ENCODE results near the gene HMGCS1.

The HMGCS1 gene

DNA sequence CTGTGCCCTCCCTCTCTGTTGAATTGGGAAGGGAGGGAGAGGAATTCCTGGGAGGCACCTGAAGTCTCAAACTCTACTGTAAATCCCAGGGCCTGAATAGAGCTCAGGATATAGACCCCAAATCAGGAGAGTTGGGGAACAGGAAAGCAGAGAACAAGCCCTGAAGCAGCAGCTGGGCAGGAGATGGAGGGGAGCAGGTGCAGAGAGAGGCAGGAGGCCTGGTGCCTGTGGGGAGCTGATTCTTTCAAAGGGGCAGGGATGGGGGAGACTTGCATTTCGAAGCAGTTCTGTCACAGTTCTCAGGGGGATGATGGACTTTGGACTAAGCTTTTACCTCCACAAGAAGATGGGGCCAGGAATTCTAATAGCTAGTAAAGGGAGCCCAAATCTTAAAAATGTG lies 71.0 kb downstream of the HMGCS1 start:
- H3K27ac ChIP-seq, result no peak overlapping the region
- H3K4me1 ChIP-seq, result no peaks in the 10 kb centered on the region
- H3K27me3 ChIP-seq, result no peaks in the 10 kb centered on the region
- intact Hi-C loops (cut with DNase I; ENCODE audit: low total_unique reads), result no loop called here
- H3K9me3 ChIP-seq, result no peaks in the 10 kb centered on the region
- TF ChIP-seq, protein P1, sequence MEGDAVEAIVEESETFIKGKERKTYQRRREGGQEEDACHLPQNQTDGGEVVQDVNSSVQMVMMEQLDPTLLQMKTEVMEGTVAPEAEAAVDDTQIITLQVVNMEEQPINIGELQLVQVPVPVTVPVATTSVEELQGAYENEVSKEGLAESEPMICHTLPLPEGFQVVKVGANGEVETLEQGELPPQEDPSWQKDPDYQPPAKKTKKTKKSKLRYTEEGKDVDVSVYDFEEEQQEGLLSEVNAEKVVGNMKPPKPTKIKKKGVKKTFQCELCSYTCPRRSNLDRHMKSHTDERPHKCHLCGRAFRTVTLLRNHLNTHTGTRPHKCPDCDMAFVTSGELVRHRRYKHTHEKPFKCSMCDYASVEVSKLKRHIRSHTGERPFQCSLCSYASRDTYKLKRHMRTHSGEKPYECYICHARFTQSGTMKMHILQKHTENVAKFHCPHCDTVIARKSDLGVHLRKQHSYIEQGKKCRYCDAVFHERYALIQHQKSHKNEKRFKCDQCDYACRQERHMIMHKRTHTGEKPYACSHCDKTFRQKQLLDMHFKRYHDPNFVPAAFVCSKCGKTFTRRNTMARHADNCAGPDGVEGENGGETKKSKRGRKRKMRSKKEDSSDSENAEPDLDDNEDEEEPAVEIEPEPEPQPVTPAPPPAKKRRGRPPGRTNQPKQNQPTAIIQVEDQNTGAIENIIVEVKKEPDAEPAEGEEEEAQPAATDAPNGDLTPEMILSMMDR (IDR thresholded peaks at IDR 0.05), result no peak
- no peak for DNase-seq
- H3K36me3 ChIP-seq, result no peaks in the 10 kb centered on the region
- H3K4me3 ChIP-seq, result no peak overlapping the region
